Activated CD8-positive, alpha-beta memory T cell treated with anti-CD3 and anti-CD28 coated beads for 4 hours (primary cell): ENCODE measurements around the gene GAS2L3.
"Not testable (repeated sequence)": the region's sequence is repeated elsewhere in the genome, so short reads cannot be mapped to it uniquely, and the experiment has no call there.

Experiments
- DNase-seq, 2 donors: peaks; one replicate each; pipeline ENCODE4 v3.0.0-alpha.2; 2020; ENCODE audit warnings: low read depth in 2 of 2

GAS2L3 gene

DNA sequence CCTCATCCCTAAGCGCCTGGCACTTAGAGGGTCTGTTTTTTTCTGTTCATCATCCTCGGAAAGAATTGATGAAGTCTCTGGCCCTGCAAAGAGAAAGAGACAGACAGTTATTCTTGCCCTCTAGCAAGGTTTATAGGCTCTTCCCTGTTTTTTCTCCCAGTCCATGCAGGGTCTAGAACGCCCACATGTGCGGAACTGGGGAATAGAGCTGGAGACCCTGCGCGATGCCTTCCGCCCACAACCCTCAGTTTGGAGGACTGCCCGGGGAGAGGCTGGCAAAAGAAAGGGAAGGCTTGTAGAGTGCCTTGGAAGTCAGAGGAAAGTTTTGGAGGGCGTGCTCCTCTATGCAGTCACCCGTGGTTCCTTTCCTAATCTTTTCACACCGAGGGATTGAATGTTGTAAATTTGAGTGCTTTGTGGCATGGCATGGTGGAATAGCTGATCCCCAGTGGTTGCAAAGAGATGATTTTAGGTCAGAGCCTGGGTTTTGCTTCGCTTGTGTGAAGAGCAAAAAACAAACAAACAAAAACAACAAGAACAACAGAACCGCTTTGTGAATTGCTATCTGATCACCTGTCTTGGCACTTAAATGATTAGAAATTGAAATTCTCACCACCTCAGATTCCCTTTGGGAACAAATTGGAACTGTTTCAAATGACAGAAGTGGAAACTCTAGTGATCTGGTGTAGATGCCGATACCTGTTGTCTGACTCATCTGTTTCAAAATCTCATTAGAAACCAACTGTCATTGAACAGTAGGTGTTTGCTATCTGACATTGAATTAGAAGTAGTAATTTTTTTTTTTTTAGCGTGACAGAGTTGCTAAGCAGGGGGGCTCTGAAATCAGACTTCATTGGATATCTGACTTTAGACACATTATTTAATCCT lies 947 bp downstream of the GAS2L3 start:
- no peak for DNase-seq

DNA sequence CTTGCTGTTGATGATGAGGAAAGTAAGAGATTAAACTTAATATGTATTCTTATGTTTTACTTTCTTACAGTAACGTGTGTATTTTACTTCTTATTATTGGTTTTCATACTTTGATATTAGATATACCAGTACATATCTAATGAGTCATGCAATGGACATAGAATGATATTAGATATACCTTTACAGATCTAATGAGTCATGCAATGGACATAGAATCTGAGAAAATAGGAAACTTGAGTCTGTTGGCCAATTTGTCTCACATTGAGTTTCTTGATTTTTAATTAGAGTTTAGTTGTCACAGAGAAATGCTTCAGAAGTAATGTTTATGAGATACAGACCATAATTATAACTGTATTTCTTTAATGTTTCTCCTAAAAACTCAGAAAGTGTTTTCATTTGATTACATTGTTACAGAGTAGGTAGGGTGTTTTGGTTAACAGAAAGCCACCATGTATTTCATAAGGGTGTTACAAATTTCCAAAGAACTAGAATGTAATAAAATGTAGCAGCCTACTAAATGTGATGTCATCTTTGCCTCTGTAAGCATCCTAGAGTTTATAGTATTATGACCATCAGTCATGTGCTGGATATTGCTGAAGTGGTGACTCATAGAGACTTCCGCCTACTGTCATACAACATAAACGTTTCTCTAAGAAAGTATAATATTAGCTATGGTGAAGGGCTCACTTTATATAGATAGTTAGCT lies 3.0 kb downstream of the GAS2L3 start:
- no peak for DNase-seq

DNA sequence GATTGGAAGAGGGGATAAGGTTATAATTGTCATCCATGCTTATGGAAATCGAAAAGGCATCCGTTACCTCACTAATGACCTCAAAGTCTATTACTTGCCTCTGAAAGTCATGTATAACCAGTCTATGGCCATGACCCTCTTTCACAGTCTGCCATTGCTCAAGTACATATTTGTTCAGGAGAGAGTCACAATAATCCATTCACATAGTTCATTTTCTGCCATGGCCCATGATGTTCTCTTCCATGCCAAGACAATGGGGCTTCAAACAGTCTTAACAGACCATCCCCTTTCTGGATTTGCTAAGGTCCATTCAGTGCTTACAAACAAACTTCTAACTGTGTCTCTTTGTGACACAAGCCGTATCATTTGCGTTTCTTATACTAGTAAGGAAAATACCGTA lies 5.4 kb downstream of the GAS2L3 start:
- no peak for DNase-seq

DNA sequence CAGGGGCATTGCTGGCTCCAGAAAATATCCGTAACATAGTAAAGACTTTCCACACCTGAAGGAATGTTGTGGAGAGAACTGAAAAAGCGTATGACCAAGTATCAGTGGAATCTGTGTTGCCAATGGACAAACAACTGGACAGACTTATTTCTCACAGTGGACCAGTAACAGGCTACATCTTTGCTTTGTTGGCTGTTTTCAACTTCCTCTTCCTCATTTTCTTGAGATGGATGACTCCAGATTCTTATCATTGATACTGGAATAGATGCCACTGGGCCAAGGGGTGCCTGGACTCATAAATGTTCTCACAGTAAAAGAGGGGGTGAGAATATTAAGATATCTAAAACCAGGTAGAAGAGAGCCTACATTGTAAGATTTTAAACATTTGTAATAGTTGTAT lies 6.4 kb downstream of the GAS2L3 start:
- no peak for DNase-seq

DNA sequence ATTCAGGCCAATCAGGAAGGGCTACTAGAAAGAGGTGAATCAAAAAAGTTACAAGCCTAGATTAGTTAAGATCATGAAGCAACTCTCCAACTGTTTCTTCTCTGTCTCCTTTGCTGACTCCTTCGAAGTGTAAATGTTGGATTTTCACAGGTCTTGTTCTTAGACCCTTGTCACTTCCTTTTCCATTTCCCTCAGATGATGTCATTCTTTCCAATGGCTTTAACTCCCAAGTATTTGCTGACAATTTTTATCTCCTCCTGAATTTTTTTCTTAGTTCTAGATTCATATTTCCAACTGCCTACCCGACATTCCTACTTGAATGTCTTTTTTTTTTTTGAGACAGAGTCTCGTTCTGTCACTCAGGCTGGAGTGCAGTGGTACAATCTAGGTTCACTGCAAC lies 10.8 kb downstream of the GAS2L3 start:
- DNase-seq, result no peak

DNA sequence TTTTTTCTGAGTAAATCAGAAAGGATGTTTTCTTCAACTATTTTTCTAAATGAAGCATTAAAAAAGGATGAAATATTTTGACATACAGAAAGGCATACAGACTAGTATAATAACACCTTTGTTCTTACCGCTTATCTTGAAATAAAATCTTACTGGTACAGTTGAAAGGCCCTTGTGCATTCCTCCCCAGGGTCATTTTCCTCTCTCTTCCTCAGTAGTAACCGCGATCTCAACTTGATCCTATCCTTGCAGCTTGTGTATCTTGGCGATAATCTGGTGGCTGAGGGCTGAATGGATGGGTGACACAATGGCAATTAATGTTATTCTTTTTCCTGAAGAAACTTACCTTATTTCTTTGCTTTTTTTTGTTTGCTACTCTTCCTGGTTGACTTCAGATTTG lies 18.5 kb downstream of the GAS2L3 start:
- no peak for DNase-seq

DNA sequence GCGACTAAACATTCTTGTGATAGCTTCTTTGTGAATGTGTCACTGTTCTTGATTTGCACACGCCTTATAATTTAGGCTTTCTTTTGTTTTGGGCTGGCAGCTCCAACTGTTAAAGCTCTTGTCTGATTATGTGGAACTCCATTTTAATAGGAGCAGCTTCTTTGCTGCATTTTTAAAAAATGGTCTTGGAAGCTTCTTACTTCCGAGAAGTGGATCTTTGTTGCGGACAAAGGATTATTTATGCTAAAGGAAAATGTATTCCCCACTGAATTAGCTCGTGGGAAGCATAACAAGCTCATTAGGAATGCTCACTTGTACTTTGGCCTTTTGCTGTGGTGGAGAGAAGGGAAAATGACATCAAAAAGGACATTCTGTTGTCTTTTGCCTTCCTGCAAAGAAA lies 20.0 kb downstream of the GAS2L3 start:
- no peak for DNase-seq

DNA sequence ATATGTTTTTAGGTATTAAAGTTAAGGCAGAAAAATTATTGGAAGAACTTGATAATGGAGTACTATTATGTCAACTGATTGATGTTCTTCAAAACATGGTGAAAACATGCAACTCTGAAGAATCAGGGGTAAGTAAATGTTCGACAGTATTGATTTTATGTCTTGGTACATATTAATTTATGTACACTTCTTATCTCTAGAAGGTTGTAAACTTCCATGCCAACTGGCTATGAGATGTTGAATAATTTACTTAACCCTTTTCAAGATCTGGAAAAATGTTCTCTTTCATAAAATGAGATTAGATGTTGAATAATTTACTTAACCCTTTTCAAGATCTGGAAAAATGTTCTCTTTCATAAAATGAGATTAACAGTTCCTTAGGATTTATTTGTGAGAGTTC lies 28.1 kb downstream of the GAS2L3 start:
- no peak for DNase-seq

DNA sequence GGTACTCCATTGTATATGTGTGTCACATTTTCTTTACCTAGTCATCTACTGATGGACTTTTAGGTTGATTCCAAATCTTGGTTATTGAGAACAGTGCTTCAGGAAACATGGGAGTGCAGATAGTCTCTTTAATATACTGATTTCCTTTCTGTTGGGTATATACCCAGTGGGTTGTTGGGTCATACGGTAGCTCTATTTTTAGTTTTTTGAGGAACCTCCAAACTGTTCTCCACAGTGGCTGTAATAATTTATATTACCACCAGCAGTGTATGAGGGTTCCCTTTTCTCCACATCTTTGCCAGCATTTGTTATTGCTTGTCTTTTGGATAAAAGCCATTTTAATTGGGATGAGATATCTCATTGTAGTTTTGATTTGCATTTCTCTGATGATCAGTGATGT lies 29.5 kb downstream of the GAS2L3 start:
- not testable (repeated sequence) for DNase-seq

DNA sequence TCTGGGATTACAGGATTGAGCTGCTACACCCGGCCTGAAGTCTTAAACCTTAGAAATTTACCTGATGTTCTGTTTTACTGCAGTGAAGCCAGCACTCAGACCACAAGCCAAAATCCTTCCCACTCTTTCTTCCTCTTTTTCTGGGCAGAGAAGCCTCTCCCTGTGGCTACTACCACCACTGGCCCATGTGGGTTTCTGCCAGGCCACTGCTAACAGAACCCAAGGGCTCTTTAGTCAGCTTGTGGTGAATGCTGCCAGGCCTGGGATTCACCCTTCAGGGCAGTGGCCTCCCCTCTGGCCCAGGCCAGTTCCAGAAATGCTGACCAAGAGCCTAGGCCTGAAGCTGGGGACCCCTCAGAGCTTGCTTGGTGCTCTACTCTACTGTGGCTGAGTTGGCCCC lies 35.3 kb downstream of the GAS2L3 start:
- DNase-seq, result no peak

DNA sequence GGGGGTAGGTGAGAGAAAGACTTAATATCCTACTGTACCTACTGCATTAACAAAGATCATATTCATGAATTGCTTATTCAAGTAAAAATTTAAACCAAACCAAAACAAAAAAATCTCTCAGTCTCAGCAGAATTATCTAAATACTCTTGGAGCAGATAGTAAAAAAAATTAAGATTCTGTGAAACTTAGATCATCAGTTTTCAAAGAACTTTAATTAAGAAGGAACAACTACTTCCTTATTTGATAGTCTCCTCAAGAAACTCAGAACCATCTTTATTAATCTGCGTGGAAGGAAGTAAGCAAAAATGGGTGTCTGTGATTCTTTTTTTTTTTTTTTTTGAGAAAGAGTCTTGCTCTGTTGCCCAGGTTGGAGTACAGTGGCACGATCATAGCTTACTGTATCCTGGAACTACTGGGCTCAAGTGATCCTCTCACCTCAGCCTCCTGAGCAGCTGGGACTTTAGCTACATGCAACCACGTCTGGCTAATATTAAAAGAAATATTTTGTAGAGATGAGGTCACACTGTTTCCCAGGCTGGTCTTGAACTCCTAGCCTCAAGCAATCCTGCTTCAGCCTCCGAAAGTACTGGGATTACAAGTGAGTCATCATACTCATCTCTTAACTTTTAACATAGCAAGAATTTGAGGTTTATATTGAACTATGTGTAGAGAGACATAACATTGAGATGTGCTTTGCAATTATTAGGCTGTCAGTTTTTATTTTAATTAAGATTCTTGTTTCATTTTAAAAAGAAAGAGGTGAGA lies 37.4 kb downstream of the GAS2L3 start:
- no peak for DNase-seq

DNA sequence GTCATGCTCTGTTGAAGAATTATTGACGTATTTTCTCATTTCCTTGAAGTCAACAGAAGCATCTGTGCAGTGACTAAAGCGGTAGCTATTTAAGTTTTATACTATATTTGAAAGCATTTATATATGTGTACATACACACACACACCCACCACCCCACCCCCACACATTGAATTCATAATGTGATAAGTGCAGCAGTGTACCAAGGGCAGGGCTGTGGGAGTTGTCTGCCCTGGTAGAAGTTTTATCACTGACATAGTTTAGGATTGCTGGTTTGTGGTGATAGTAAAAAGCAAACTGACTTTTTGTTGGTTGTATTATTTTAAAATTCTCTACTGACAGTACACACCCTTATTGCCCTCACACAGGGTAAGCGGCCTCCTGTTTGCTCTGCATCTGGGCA lies 39.1 kb downstream of the GAS2L3 start:
- DNase-seq, result no peak

DNA sequence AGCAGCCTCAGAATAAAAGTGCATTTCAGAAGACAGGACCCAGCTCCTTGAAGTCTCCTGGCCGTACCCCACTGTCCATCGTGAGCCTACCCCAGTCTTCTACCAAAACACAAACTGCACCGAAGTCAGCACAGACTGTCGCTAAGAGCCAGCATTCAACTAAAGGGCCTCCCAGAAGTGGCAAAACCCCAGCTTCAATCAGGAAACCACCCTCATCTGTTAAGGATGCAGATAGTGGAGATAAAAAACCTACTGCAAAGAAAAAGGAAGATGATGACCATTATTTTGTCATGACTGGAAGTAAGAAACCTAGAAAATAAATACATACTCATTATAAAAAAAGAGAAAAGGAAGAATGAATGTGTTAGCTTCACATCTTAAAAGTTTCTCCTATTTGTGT lies 51.1 kb downstream of the GAS2L3 start:
- DNase-seq, result no peak

DNA sequence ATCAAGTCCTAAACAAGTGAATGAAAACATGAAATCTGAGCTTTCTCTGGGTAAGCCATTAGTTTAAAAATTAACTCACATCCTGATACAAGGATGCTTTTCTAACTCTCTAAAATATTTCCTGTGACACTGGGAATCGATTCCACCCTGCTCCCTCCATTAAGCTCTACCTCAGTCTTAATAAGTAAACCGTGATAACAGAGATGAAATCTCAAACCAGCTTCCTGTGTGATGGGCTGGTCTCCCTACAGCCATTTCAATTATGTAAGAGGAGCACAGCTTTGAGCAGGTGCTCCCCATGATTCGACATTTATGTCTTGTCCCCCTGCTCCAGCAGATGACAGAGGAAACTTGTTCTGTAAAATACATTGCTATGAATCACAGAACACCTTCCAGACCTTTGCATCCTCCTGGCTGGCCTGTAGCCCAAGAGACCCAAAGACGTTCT lies 59.0 kb downstream of the GAS2L3 start:
- DNase-seq, result no peak

DNA sequence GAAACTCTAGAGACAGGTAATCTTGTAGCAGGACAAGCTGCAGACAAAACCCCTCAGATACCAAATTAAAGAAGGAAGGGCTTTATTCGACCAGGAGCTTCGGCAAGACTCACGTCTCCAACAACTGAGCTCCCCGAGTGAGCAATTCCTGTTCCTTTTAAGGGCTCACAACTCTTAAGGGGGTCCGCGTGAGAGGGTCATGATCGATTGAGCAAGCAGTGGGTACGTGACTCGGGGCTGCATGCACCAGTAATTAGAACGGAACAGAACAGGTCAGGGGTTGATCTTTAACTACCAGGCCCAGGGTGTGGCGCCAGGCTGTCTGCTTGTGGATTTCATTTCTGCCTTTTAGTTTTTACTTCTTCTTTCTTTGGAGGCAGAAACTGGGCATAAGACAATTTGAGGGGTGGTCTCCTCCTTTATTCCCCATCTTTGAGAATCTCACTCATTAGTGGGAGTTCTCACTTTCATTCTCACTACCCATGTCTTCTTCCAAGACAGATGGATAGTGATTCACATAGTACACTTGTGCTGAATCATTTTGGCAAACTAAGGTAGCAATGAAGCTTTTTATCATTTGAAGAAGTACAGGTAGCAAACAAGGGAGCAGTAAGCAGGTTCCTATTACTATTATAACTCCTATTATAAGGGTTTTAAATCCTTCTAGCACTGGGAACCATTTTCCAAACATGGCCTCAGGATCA lies 59.8 kb downstream of the GAS2L3 start:
- not testable (repeated sequence) for DNase-seq

DNA sequence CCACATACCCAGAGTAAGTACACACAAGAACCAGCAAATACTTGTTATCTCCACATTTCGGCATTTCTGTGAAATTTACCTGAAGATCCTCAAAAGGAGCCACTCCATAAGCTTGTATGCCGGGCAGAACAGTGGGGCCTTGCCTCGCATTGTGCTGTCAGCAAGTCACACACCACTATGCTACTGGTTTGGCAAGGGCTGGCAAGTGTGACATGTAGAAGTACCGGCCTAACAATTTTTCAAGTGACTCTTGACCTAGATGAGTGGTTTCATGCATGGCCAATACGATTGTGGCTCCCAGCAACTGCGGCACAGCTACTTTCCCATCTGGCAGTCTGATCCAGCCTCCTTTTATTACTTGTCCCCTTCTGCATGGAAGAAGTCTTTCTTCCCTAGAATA lies 69.8 kb downstream of the GAS2L3 start:
- DNase-seq, result no peak

DNA sequence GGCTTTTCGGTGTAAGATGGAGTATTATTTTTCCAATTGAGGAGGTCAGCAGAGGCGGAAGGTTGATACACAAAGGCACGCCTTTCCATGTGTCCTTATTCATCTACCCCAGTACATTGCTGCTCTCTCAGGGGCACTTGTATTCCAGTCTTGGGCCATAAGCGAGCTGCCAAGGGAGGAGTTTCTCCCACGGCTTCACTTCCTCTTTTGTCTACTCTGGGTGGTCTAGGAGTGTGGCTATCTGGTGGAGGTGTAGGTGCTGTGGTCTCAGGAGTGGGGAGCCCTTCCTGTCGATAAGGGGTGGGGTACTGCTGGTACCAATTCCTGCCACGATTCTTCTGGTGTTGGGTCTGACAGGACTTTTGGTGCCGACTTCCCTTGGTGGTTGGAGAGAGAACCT lies 73.4 kb downstream of the GAS2L3 start:
- DNase-seq, result no peak

DNA sequence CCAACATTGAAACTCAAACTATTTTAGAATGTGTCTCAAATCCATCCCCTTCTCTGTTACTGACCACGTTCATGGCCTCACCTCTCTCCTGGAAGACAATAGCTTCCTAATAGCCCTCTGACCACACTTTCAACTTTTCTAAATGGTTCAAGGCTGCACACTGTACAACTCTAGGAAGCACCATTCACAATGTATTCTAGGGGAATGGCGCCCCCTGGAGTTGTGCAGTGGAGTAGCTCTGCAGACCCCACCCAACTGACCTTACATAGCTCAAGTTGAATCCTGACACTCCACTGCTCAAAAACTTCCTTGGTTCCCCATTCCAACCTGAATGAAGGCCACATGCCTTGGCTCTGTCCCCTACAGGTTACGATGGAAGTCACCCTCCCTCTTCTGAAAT lies 77.6 kb downstream of the GAS2L3 start:
- DNase-seq, result no peak

DNA sequence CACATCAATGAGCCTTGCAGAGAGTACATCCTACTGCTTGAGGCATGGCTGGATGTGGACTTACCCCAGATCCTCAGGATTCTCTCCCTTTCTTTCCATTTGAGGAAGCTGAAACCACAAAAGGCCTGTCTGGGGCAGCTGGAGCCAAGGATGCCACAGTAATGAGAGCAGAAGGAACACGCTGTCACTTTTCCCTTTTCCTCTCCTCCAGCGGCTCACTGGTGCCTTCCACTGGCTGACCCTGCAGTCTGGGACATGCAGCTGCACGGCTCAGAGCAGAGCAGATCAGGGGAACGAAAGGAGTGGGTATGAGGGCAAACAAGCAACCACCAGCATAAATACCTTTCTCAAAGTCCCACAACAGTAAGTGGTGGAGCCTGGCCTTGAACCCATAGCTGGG lies 78.2 kb downstream of the GAS2L3 start:
- no peak for DNase-seq

DNA sequence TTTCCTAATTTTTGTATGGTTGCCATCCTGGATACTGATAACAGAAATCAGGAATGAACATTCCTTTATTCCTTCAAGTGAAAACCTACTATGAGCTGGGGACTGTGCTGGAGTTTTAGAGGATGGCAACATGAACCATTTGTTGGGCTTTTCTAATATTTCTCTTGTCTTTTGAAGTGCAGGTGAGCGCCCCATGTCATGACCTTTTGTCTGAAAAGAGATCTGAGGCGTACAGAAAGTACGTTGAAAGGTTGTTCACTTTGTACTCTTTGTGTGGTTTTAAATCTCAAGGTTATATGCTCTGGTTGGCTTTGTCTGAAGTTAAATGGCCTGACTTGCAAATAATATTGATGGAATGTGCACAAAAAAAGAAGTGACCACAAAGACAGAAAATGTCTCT lies 79.0 kb downstream of the GAS2L3 start:
- no peak for DNase-seq

DNA sequence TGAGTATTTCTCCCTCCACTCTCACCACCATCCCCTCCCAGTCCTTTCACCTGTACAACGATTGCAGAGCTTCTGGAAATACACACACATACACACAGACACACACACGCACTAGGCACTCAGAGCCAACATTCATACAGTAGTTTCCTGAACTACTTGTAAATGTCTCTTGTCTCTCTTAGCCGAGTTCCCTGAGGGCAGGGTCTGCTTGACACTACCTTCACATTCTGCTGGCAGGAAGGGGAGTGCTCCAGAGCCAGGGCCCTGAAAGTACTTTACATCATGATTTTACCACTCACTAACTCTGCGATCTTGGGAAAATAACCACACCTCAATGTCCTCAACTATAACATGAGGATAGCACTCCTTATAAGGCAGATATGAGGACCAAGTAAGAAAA lies 82.7 kb downstream of the GAS2L3 start:
- no peak for DNase-seq

DNA sequence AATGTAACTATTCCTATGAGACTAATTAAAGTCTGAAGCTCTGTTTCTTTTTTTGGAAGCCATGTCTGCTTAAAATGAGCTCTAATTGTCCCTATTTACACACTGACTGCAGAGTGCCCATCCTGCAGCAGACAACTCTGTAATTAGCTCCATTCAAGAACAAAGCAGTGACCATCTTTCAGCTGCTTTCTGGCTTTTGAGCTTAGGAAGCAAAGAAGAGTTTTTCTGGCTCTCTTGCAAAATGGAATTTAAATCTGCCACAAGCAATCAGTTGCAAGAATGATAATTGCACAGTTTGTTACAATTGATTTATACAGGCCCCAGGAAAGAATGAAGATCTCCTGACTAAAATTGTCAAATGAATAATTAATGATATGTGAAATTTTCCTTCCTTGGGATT lies 83.4 kb downstream of the GAS2L3 start:
- no peak for DNase-seq
